Hepatocyte (in vitro differentiated cells): ENCODE data around the gene IDUA.

Experiments used
- CTCF ChIP-seq: fragments of 200-600 bp; sonication (generic); IDR thresholded peaks from 2 replicates; pipeline ENCODE4 v1.5.1; 2016; ENCODE audit warnings: antibody characterized with exemption, mild to moderate bottlenecking; ENCODE audit not compliant: poor library complexity
- EZH2 ChIP-seq: fragments of 200-600 bp; sonication (generic); IDR thresholded peaks from 2 replicates; pipeline ENCODE4 v1.6.1; 2016; ENCODE audit warnings: antibody characterized with exemption, mild to moderate bottlenecking, borderline replicate concordance
- EZH2phosphoT487 ChIP-seq: fragments of 200-600 bp; sonication (generic); IDR thresholded peaks from one replicate; pipeline ENCODE4 v1.6.1; 2018; ENCODE audit warnings: antibody characterized with exemption, mild to moderate bottlenecking, low read depth, moderate library complexity; ENCODE audit not compliant: unreplicated experiment, severe bottlenecking

DNA sequence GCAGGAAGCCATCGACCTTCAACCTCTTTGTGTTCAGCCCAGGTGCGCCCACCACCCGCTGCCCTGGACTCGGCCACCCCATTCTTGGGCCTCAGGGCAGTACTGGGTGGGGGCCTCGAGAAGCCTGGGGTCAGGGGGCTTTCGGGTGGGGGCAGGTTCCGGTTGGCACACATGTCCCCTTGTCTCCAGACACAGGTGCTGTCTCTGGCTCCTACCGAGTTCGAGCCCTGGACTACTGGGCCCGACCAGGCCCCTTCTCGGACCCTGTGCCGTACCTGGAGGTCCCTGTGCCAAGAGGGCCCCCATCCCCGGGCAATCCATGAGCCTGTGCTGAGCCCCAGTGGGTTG, 17.2 kb downstream of the IDUA start:
- no peak for TF ChIP-seq CTCF
- TF ChIP-seq EZH2 = no peak
- TF ChIP-seq EZH2phosphoT487 = no peak
